ENCODE results near the gene CDH23. TPM values are rescaled to one million over a fixed set of nuclear protein-coding genes. Genes with fewer than 3 reads are reported as not detected.

Gene CDH23
- total and polyA plus RNA-seq, 10 of the 15 experiments (the other 5 are each of a cell fraction or from before 2014, with no cell fraction given): 0.09 to 0.40 (median 0.15) TPM; not detected in 1

- TF ChIP-seq REST (IDR thresholded peaks at IDR 0.05; ENCODE audit: low read depth, low read length): no peak
- no peak for TF ChIP-seq ETV6 (conservative IDR thresholded peaks at IDR 0.05 in 1 of 2, IDR thresholded peaks at IDR 0.05 in 1 of 2; ENCODE audit: borderline replicate concordance in 1 of 2, low read depth in 1 of 2)
- no peak for TF ChIP-seq CTCF (IDR thresholded peaks at IDR 0.05 in 2 of 3, conservative IDR thresholded peaks at IDR 0.05 in 1 of 3; ENCODE audit: control insufficient read depth in 2 of 3, extremely low read depth in 1 of 3, insufficient read depth in 1 of 3, low read depth in 3 of 3, low read length in 3 of 3)
- TF ChIP-seq SRF (IDR thresholded peaks at IDR 0.05; ENCODE audit: low read depth in 2 of 2, low read length in 2 of 2): no peak
- no peak for TF ChIP-seq NFIC (IDR thresholded peaks at IDR 0.05; ENCODE audit: low read depth, low read length)
Observed at GRCh38 chr10:71678057-71678805, 281.5 kb downstream of the CDH23 start (continued).

All from GM12878 (cell line).